Measurements from ENCODE around the gene DPP10.

- TF ChIP-seq, protein P1, sequence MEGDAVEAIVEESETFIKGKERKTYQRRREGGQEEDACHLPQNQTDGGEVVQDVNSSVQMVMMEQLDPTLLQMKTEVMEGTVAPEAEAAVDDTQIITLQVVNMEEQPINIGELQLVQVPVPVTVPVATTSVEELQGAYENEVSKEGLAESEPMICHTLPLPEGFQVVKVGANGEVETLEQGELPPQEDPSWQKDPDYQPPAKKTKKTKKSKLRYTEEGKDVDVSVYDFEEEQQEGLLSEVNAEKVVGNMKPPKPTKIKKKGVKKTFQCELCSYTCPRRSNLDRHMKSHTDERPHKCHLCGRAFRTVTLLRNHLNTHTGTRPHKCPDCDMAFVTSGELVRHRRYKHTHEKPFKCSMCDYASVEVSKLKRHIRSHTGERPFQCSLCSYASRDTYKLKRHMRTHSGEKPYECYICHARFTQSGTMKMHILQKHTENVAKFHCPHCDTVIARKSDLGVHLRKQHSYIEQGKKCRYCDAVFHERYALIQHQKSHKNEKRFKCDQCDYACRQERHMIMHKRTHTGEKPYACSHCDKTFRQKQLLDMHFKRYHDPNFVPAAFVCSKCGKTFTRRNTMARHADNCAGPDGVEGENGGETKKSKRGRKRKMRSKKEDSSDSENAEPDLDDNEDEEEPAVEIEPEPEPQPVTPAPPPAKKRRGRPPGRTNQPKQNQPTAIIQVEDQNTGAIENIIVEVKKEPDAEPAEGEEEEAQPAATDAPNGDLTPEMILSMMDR (IDR thresholded peaks at IDR 0.05) = no peak
- no peak for TF ChIP-seq EZH2 (IDR thresholded peaks at IDR 0.05)
- no peak for TF ChIP-seq EZH2phosphoT487 (IDR thresholded peaks at IDR 0.05)
These were observed 46.5 kb downstream of the DPP10 start for GRCh38 chr2:114488841-114489530.

Data from neural progenitor cell (in vitro differentiated cells).